ENCODE results near the gene ZNF684.

Gene ZNF684

GRCh38 chr1:40595623-40596022 lies 64.2 kb downstream of the ZNF684 start:
- Histone ChIP-seq H3K27ac (ENCODE audit: poor library complexity, severe bottlenecking) (no peak overlapping the region), H3K9me3 (ENCODE audit: severe bottlenecking) (no peaks in the 10 kb centered on the region), H3K4me3 (ENCODE audit: severe bottlenecking) (no peak overlapping the region), H3K27me3 (ENCODE audit: insufficient read depth, poor library complexity, severe bottlenecking) (no peaks in the 10 kb centered on the region), H3K4me1 (ENCODE audit: insufficient read depth, poor library complexity, severe bottlenecking) (no peaks in the 10 kb centered on the region), H3K36me3 (ENCODE audit: low read depth) (no peaks in the 10 kb centered on the region)
- no peak for ATAC-seq (ENCODE audit: low read depth)
- TF ChIP-seq CTCF (IDR thresholded peaks at IDR 0.05; ENCODE audit: poor library complexity, severe bottlenecking), result no peak
- no peak for DNase-seq (ENCODE audit: low spot score)
